GM19467 (cell line): Measurements from ENCODE around the gene CFAP46.
A peak's percentile ranks its signal among the peaks of the same experiment; 100 is the strongest.
"Not testable (repeated sequence)": the region's sequence is repeated elsewhere in the genome, so short reads cannot be mapped to it uniquely, and the experiment has no call there.

Experiments used
- ATAC-seq: cut with Tn5 transposase; IDR thresholded peaks from one replicate; pipeline ENCODE4 v1.9.1; 2021; ENCODE audit warnings: mild to moderate bottlenecking, moderate library complexity; ENCODE audit not compliant: unreplicated experiment

CFAP46 gene

GRCh38 chr10:132963430-132963960, 21.1 kb upstream of the CFAP46 start:
- no peak for ATAC-seq

DNA sequence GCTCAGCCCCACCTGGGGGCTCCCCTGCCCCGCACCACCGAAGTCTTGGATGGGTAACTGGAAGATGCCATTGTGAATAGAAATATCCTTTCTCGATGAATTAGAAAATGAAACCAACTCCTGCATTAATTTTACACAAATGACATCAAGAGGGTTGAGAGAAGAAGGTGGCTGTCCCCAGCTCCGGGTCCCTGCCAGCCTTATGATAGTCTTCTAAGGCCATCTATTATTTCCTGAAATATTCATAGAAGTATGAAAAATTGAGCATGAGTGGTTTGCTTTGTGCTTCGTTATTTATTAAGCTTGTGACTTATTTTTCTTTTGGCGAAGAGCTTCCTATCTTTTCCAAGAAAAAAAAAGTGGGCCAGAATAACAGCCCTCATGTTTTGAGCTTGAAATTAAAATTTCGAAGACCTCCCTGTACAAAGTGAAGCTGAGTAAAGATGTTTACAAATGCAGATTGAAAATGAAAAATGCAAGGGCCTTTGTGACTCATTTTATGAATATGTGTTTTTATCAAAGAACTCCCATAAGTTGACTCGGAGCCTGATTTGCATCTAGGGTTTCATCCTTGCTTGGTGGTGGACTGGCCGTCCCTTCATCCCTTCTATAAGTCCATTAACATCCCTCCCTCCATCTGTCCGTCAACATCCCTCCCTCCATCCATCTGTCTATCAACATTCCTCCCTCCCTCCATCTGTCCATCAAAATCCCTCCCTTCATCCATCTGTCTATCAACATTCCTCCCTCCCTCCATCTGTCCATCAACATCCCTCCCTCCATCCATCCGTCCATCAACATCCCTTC, 20.5 kb upstream of the CFAP46 start:
- peak; percentile 39 for ATAC-seq

- ATAC-seq: peak; percentile 51
Observed at GRCh38 chr10:132961787-132962622, 19.6 kb upstream of the CFAP46 start.

GRCh38 chr10:132961420-132961786, 19.0 kb upstream of the CFAP46 start:
- no peak for ATAC-seq

- ATAC-seq: no peak
Observed at GRCh38 chr10:132960631-132961419, 18.5 kb upstream of the CFAP46 start.

DNA sequence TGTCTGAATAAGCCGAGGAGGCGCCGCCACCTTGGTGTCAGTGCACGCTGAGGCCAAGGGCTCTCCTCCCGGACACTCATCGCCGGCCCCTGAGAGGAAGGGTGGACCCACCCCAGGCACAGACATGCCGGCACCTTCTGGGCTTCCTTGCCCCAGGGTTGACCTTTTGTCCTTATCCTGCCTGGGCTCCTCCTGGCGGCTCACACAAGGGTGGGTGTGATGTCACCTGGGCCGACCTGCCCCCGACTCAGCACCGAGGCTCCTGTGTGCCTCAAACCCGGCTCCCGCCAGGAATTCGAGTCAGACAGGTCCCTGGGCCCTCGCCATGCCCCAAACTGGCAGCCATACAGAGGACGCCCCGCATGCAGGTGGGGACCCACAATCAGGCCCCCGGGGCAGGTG, 17.7 kb upstream of the CFAP46 start:
- ATAC-seq: no peak

DNA sequence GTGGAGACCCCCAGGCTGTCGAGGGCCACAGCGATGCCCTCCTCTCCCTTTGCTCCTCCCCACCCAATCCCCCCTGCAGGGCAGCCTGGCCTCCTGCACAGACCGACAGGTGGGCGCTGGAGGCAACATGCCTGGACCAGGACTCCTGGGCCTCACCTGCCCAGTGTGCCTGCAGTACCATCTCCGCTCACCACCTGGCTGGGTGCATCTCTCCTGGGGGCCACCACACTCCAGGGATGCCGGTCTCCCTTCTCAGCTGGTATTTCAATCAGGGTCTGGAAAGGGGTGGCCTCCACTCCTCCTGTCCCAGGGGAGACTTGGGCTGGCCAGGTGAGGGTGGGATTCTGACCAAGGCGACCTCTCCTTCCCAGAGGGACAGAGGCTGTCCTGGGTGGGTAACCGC, 17.2 kb upstream of the CFAP46 start:
- ATAC-seq: no peak

DNA sequence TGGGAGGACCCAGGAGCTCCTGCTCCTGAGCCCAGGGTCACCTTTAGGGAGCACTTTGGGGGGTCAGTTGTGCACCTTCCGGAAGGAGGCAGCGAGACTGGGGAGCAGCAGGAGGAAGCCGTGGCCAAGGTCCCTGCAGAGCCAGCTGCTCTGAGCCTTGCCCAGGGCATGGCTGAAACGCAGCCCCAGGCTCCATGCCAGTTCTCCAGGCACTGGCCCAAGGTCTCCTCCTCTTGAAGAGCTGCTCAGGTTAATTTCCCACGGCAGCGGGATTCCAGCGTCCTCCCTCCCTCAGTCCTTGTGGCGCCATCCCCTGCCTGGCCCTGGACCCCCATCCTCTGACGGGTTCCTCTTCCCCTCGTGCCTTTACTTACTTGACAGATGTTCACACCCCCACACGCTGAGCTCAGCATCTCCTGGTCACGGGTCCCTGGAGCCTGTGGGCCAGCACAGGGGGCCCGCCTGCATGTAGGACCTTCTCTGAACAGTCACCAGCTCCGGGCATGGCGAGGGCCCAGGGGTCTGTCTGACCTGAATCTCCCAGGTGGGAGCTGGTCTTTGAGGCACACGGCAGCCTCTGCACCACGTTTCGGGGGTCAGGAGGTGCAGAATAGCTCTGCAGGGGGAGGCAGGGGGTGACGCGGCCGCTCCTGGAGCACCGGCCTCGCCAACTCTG, 16.7 kb upstream of the CFAP46 start:
- no peak for ATAC-seq

DNA sequence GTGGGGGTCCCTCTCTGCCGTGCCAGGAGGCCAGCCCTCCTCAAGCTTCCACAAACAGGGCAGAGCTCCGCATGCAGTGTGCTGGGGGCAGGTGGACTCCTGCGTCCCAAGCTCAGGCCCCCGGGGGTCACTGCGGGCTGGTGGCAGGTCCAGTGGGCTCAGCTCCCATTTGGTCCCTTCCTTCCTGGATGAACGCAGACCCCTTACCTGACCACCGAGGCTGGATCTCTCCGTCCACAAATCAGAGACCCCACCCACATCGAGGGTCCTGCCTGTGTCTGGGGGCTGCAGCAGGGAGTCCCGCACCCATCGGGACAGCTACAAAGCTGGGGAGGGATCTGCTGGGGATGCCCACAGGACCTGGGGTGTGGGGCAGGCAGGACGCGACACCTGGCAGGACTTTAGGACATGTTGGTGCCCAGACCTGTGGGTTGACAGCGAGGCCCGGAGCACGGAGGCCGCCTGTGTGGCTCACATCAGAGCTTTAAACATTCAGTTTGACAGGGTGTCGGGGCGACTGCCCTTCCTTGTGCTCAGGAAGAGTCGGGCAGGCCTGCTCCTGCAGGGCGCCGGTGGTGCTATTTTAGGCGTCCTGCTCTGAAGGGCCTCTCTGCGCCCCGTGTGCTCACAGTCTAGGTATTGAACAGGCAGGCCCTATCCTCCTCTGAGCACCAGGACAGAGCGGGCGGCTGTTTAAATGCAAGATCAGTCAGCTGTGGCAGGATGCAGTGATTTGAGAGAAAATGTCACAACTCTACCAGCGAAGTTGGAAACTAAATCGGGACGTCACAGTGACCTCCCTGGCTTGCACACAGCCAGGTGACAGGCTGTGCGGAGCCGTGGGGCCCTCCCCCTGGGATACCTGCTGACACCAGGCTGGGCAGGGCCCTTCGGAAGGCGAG, 15.9 kb upstream of the CFAP46 start:
- no peak for ATAC-seq

- ATAC-seq: no peak
Observed at GRCh38 chr10:132957131-132957530, 14.8 kb upstream of the CFAP46 start.

DNA sequence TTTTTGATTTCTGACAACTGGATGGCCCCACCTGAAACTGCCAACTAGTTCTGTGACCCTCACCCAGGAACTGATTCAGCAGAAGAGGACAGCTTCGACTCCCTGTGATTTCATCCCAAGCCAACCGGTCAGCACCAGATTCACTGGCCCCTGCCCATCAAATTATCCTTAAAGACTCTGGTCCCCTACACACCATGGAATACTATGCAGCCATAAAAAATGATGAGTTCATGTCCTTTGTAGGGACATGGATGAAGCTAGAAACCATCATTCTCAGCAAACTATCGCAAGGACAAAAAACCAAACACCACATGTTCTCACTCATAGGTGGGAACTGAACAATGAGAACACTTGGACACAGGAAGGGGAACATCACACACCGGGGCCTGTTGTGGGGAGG, 13.9 kb upstream of the CFAP46 start:
- not testable (repeated sequence) for ATAC-seq

GRCh38 chr10:132955479-132955878, 13.1 kb upstream of the CFAP46 start:
- no peak for ATAC-seq

DNA sequence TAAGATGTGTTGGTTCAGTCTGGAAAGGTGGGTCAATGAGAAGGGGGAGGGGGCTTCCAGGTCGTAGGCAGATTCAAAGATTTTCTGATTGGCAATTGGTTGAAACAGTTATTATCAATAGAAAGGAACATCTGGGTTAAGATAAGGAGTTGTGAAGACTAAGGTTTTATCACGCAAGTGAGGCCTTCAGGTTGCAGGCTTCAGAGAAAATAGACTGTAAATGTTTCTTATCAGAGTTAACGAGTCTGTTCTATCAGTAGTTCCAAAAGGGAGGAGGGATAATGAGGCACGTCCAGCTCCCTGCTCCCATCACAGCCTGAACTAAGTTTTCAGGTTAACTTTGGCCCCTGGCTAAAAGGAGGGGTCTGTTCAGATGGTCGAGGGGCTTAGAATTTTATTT, 11.1 kb upstream of the CFAP46 start:
- no peak for ATAC-seq

DNA sequence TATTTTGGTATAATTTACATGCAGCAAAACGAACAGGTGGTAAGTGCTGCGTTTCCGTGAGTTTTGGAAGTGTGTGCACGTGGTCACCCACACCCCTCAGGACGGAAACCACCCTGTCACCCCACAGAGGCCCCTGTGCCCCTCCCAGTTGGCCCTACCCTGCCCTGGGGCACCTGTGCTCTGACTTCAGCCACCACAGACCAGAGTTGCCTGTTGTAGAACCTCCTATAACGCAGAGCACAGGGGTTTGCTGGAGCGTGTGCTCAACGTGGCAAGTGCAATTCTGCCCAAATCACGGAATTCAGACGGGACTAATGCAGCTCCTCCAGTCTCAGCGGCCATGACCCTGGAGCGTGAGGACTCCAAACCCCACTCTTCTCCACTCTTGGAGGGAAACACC, 9.6 kb upstream of the CFAP46 start:
- ATAC-seq: no peak

GRCh38 chr10:132948351-132948750, 6.0 kb upstream of the CFAP46 start:
- no peak for ATAC-seq

DNA sequence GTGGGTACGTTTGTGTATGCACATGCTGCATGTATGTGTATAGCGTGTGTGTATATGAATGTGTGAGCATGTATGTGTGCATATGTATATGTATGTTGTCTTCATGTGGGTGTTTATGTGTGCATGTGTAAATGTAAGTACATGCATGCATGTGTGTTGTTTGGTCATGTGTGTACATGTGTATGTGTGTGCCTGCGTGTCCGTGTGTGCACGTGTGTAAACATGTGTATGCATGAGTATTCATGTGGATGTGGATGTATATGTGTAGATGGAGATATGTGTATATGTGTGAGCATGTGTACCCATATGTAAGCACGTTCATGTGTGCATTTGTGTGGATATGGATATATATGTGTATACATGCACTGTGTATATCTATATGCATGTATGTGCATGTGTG, 5.5 kb upstream of the CFAP46 start:
- no peak for ATAC-seq

DNA sequence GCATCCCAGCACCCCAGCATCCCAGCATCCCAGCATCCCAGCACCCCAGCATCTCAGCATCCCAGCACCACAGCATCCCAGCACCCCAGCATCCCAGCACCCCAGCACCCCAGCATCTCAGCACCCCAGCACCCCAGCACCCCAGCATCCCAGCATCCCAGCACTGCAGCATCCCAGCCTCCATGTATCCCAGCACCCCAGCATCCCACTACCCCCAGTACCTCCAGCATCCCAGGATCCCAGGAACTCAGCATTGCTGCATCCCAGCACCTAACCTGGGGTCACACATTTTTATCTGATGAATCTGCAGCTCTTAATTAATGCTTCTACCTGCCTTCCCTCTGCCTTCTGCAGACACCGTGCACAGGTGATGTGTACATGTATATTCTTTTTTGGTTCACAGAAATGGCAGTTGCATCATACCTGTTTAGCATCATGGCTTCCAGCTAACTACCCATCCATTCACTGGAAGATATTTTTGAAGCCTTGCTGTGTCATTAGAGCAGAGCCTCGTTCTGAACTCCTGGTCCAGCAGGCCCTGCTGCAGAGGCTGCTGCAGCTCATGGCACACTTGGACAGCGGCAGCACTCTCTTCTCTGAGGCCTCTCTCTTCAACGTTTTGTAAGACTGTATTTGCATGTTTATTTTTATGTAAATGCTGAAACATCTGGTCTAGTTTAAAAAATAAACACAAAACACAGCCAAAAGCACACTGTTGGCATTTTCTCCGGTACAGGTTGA, 4.6 kb upstream of the CFAP46 start:
- ATAC-seq: no peak

GRCh38 chr10:132946311-132946710, 3.9 kb upstream of the CFAP46 start:
- ATAC-seq: no peak

DNA sequence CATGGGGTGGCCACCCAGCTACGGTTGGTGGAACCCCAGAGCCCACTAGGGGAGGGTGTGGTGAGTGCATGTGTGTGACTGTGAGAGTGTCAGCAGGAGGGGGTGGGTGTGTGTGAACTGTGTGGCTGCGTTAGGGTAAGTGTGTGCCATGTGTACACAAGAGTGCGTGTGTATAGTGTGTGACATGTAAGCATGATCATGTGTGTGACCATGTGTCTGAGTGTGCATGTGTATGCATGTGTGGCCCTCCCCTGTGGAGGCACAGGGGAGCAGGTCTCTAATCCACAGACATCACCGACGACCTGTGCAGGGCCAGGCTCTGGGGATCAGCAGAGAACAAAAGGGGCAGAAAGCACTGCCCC, 3.5 kb upstream of the CFAP46 start:
- no peak for ATAC-seq
